Measurements from ENCODE around the gene C16orf92.
"Not testable (repeated sequence)": the region's sequence is repeated elsewhere in the genome, so short reads cannot be mapped to it uniquely, and the experiment has no call there.

Gene C16orf92

GRCh38 chr16:30005341-30006094, 17.5 kb upstream of the C16orf92 start:
- DNase-seq, result no peak

GRCh38 chr16:30006095-30006473, 16.9 kb upstream of the C16orf92 start:
- DNase-seq, result no peak

GRCh38 chr16:30006659-30007377, 16.2 kb upstream of the C16orf92 start:
- DNase-seq, result no peak

- no peak for DNase-seq
Measured at GRCh38 chr16:30007378-30007895, 15.6 kb upstream of the C16orf92 start.

- no peak for DNase-seq
Measured at GRCh38 chr16:30009085-30009862, 13.7 kb upstream of the C16orf92 start.

GRCh38 chr16:30009990-30010843, 12.8 kb upstream of the C16orf92 start:
- DNase-seq, result no peak

GRCh38 chr16:30010844-30011713, 11.9 kb upstream of the C16orf92 start, which contains the start of gene DOC2A:
Gene DOC2A (minus strand): TSS chr16:30011027. CDS start chr16:30010222, 805 bp downstream.
- no peak for DNase-seq

GRCh38 chr16:30011714-30012504, 11.1 kb upstream of the C16orf92 start:
- no peak for DNase-seq

GRCh38 chr16:30012598-30012997, 10.4 kb upstream of the C16orf92 start:
- not testable (repeated sequence) for DNase-seq

GRCh38 chr16:30015450-30015849, 7.5 kb upstream of the C16orf92 start:
- not testable (repeated sequence) for DNase-seq

GRCh38 chr16:30016555-30017276, 6.3 kb upstream of the C16orf92 start:
- DNase-seq, result no peak

- DNase-seq, result no peak
Measured at GRCh38 chr16:30017277-30017656, 5.7 kb upstream of the C16orf92 start.

GRCh38 chr16:30017937-30018336, 5.1 kb upstream of the C16orf92 start:
- not testable (repeated sequence) for DNase-seq

- no peak for DNase-seq
Measured at GRCh38 chr16:30018731-30019158, 4.3 kb upstream of the C16orf92 start.

- DNase-seq, result no peak
Measured at GRCh38 chr16:30023586-30023985, 588 bp downstream of the C16orf92 start.

GRCh38 chr16:30024451-30024850, 1.5 kb downstream of the C16orf92 start:
- no peak for DNase-seq

- no peak for DNase-seq
Measured at GRCh38 chr16:30025156-30025555, 2.2 kb downstream of the C16orf92 start.

GRCh38 chr16:30025574-30025973, 2.6 kb downstream of the C16orf92 start:
- no peak for DNase-seq

GRCh38 chr16:30026449-30026848, 3.5 kb downstream of the C16orf92 start:
- DNase-seq, result no peak

All from activated CD8-positive, alpha-beta memory T cell treated with anti-CD3 and anti-CD28 coated beads, Interleukin-2, amount 50 U/mL, for 4 hours (primary cell).